Memory B cell (primary cell): Measurements from ENCODE around the gene IGF1R.

Source experiments
- ATAC-seq: fragments of 150-1000 bp; cut with Tn5 transposase; 2 replicates; pipeline ENCODE4 v1.10.0; 2021; ENCODE audit warnings: low read depth, mild to moderate bottlenecking, moderate library complexity
- DNase-seq, 2 donors: peaks; one replicate each; pipeline ENCODE4 v3.0.0; 2022; ENCODE audit warnings: low spot score in 2 of 2
- H3K27ac Mint-ChIP-seq: one replicate; pipeline ENCODE4 v1.8.0; 2022; ENCODE audit warnings: mild to moderate bottlenecking, moderate library complexity, mixed read lengths
- H3K27me3 Mint-ChIP-seq: one replicate; pipeline ENCODE4 v1.8.0; 2022; ENCODE audit warnings: mixed read lengths
- H3K36me3 Mint-ChIP-seq: one replicate; pipeline ENCODE4 v1.8.0; 2022; ENCODE audit warnings: mild to moderate bottlenecking, mixed read lengths
- H3K4me1 Mint-ChIP-seq: one replicate; pipeline ENCODE4 v1.8.0; 2022; ENCODE audit warnings: mixed read lengths
- H3K4me3 Mint-ChIP-seq: one replicate; pipeline ENCODE4 v1.8.0; 2022; ENCODE audit warnings: mild to moderate bottlenecking, moderate library complexity, mixed read lengths
- H3K9me3 Mint-ChIP-seq: one replicate; pipeline ENCODE4 v1.8.0; 2022; ENCODE audit warnings: mixed read lengths

Gene IGF1R

GRCh38 chr15:98803228-98804056 lies 155.1 kb downstream of the IGF1R start:
- H3K4me1 Mint-ChIP-seq: peaks cover 15% of the 10 kb centered on the region
- no peak overlapping the region for H3K27ac Mint-ChIP-seq
- no peak overlapping the region for H3K4me3 Mint-ChIP-seq
- no peaks in the 10 kb centered on the region for H3K9me3 Mint-ChIP-seq
- peaks cover 2% of the 10 kb centered on the region for H3K27me3 Mint-ChIP-seq
- ATAC-seq (no peak), DNase-seq (no peak)
- peaks cover 3% of the 10 kb centered on the region for H3K36me3 Mint-ChIP-seq

- Mint-ChIP-seq H3K27me3 (no peaks in the 10 kb centered on the region), H3K4me3 (no peak overlapping the region), H3K27ac (peak overlapping the region; percentile 18), H3K36me3 (peaks cover 3% of the 10 kb centered on the region), H3K4me1 (peaks cover 13% of the 10 kb centered on the region), H3K9me3 (no peaks in the 10 kb centered on the region)
- no peak for DNase-seq
- ATAC-seq: no peak
Measured at GRCh38 chr15:98804057-98804380, 155.7 kb downstream of the IGF1R start.

- DNase-seq (no peak), ATAC-seq (no peak)
- H3K27me3 Mint-ChIP-seq: no peaks in the 10 kb centered on the region
- H3K9me3 Mint-ChIP-seq: no peaks in the 10 kb centered on the region
- peaks cover 10% of the 10 kb centered on the region for H3K4me1 Mint-ChIP-seq
- no peak overlapping the region for H3K27ac Mint-ChIP-seq
- H3K36me3 Mint-ChIP-seq: peaks cover 3% of the 10 kb centered on the region
- no peak overlapping the region for H3K4me3 Mint-ChIP-seq
Measured at GRCh38 chr15:98805434-98806274, 157.3 kb downstream of the IGF1R start.

- peaks cover 3% of the 10 kb centered on the region for H3K36me3 Mint-ChIP-seq
- DNase-seq: no peak
- H3K4me3 Mint-ChIP-seq: no peak overlapping the region
- ATAC-seq: no peak
- peaks cover 7% of the 10 kb centered on the region for H3K4me1 Mint-ChIP-seq
- no peaks in the 10 kb centered on the region for H3K27me3 Mint-ChIP-seq
- no peaks in the 10 kb centered on the region for H3K9me3 Mint-ChIP-seq
- no peak overlapping the region for H3K27ac Mint-ChIP-seq
Measured at GRCh38 chr15:98806275-98806895, 158.0 kb downstream of the IGF1R start.

GRCh38 chr15:98807262-98807661 lies 158.9 kb downstream of the IGF1R start:
- Mint-ChIP-seq H3K27ac (no peak overlapping the region), H3K27me3 (no peaks in the 10 kb centered on the region), H3K4me3 (no peak overlapping the region), H3K36me3 (peaks cover 3% of the 10 kb centered on the region), H3K9me3 (no peaks in the 10 kb centered on the region), H3K4me1 (peaks cover 7% of the 10 kb centered on the region)
- DNase-seq (no peak), ATAC-seq (no peak)

- ATAC-seq (no peak), DNase-seq (no peak)
- H3K4me1 Mint-ChIP-seq: peaks cover 6% of the 10 kb centered on the region
- H3K36me3 Mint-ChIP-seq: peaks cover under 1% of the 10 kb centered on the region
- H3K27me3 Mint-ChIP-seq: no peaks in the 10 kb centered on the region
- no peak overlapping the region for H3K4me3 Mint-ChIP-seq
- no peak overlapping the region for H3K27ac Mint-ChIP-seq
- no peaks in the 10 kb centered on the region for H3K9me3 Mint-ChIP-seq
Measured at GRCh38 chr15:98809273-98809672, 160.9 kb downstream of the IGF1R start.

GRCh38 chr15:98812716-98813446 lies 164.5 kb downstream of the IGF1R start:
- DNase-seq (no peak), ATAC-seq (no peak)
- Mint-ChIP-seq H3K4me3 (no peak overlapping the region), H3K4me1 (peaks cover under 1% of the 10 kb centered on the region), H3K27me3 (no peaks in the 10 kb centered on the region), H3K9me3 (no peaks in the 10 kb centered on the region), H3K27ac (no peak overlapping the region), H3K36me3 (peaks cover 4% of the 10 kb centered on the region)

GRCh38 chr15:98813951-98814350 lies 165.6 kb downstream of the IGF1R start:
- Mint-ChIP-seq H3K27ac (no peak overlapping the region), H3K4me3 (no peak overlapping the region), H3K9me3 (peaks cover 4% of the 10 kb centered on the region), H3K27me3 (peaks cover 2% of the 10 kb centered on the region), H3K4me1 (no peaks in the 10 kb centered on the region), H3K36me3 (peaks cover 6% of the 10 kb centered on the region)
- no peak for DNase-seq
- ATAC-seq: no peak

- Mint-ChIP-seq H3K4me3 (no peak overlapping the region), H3K4me1 (no peaks in the 10 kb centered on the region), H3K27me3 (peaks cover 2% of the 10 kb centered on the region), H3K36me3 (peaks cover 6% of the 10 kb centered on the region), H3K27ac (no peak overlapping the region), H3K9me3 (peaks cover 4% of the 10 kb centered on the region)
- no peak for DNase-seq
- no peak for ATAC-seq
Measured at GRCh38 chr15:98815207-98815606, 166.9 kb downstream of the IGF1R start.

GRCh38 chr15:98817745-98818144 lies 169.4 kb downstream of the IGF1R start:
- H3K36me3 Mint-ChIP-seq: peaks cover 9% of the 10 kb centered on the region
- no peak for DNase-seq
- peaks cover 2% of the 10 kb centered on the region for H3K27me3 Mint-ChIP-seq
- no peak overlapping the region for H3K27ac Mint-ChIP-seq
- H3K4me1 Mint-ChIP-seq: no peaks in the 10 kb centered on the region
- H3K4me3 Mint-ChIP-seq: no peak overlapping the region
- ATAC-seq: no peak
- peaks cover 4% of the 10 kb centered on the region for H3K9me3 Mint-ChIP-seq

GRCh38 chr15:98823012-98823458 lies 174.7 kb downstream of the IGF1R start:
- DNase-seq (no peak), ATAC-seq (no peak)
- Mint-ChIP-seq H3K9me3 (peaks cover 9% of the 10 kb centered on the region), H3K36me3 (peaks cover 13% of the 10 kb centered on the region), H3K4me3 (no peak overlapping the region), H3K27me3 (peaks cover 2% of the 10 kb centered on the region), H3K4me1 (no peaks in the 10 kb centered on the region), H3K27ac (no peak overlapping the region)

GRCh38 chr15:98823616-98824015 lies 175.3 kb downstream of the IGF1R start:
- Mint-ChIP-seq H3K27me3 (no peaks in the 10 kb centered on the region), H3K36me3 (peaks cover 14% of the 10 kb centered on the region), H3K4me3 (no peak overlapping the region), H3K27ac (no peak overlapping the region), H3K4me1 (no peaks in the 10 kb centered on the region), H3K9me3 (peaks cover 9% of the 10 kb centered on the region)
- no peak for DNase-seq
- no peak for ATAC-seq

GRCh38 chr15:98824595-98824994 lies 176.3 kb downstream of the IGF1R start:
- H3K9me3 Mint-ChIP-seq: peaks cover 8% of the 10 kb centered on the region
- ATAC-seq (no peak), DNase-seq (no peak)
- no peak overlapping the region for H3K4me3 Mint-ChIP-seq
- H3K27ac Mint-ChIP-seq: no peak overlapping the region
- no peaks in the 10 kb centered on the region for H3K27me3 Mint-ChIP-seq
- H3K4me1 Mint-ChIP-seq: no peaks in the 10 kb centered on the region
- H3K36me3 Mint-ChIP-seq: peaks cover 14% of the 10 kb centered on the region
